Astrocyte (in vitro differentiated cells and primary cell): ENCODE results near the gene ZNF648. TPM values are rescaled to one million over a fixed set of nuclear protein-coding genes. Genes with fewer than 3 reads are reported as not detected.
A peak's percentile ranks its signal among the peaks of the same experiment; 100 is the strongest.

Experiments
- DNase-seq: peaks from one replicate; pipeline ENCODE4 v3.0.0-alpha.2; 2010; ENCODE audit warnings: low read depth
- FAIRE-seq: peaks from 2 replicates; lab custom pipeline; 2011; peaks lifted over from hg19 to GRCh38; lab: Jason Lieb, UNC
- H2AFZ ChIP-seq: 2 replicates; pipeline ENCODE4 v1.6.0; 2012; ENCODE audit warnings: low read depth, low read length, inconsistent platforms
- H3K27ac ChIP-seq: 2 replicates; pipeline ENCODE4 v1.5.1; 2011; ENCODE audit warnings: low read depth, low read length, inconsistent platforms
- H3K27me3 ChIP-seq: 2 replicates; pipeline ENCODE4 v1.6.0; 2011; ENCODE audit warnings: low read length, inconsistent platforms; ENCODE audit not compliant: insufficient read depth
- H3K36me3 ChIP-seq: 2 replicates; pipeline ENCODE4 v1.5.1; 2011; ENCODE audit warnings: low read length, inconsistent platforms; ENCODE audit not compliant: insufficient read depth
- H3K4me1 ChIP-seq: 2 replicates; pipeline ENCODE4 v1.5.1; 2011; ENCODE audit warnings: low read length, inconsistent platforms; ENCODE audit not compliant: insufficient read depth
- H3K4me2 ChIP-seq: 2 replicates; pipeline ENCODE4 v1.6.0; 2012; ENCODE audit warnings: low read length, inconsistent platforms
- H3K4me3 ChIP-seq: 2 replicates; pipeline ENCODE4 v1.5.1; 2011; ENCODE audit warnings: low read depth, mild to moderate bottlenecking, low read length, inconsistent platforms; ENCODE audit not compliant: insufficient read depth
- H3K79me2 ChIP-seq: 2 replicates; pipeline ENCODE4 v1.6.0; 2012; ENCODE audit warnings: mild to moderate bottlenecking, low read length, inconsistent platforms; ENCODE audit not compliant: insufficient read depth
- H3K9ac ChIP-seq: 2 replicates; pipeline ENCODE4 v1.6.0; 2012; ENCODE audit warnings: mild to moderate bottlenecking, low read length, inconsistent platforms
- H3K9me3 ChIP-seq: 2 replicates; pipeline ENCODE4 v1.5.1; 2012; ENCODE audit warnings: low read depth, mild to moderate bottlenecking, low read length, inconsistent platforms; ENCODE audit not compliant: insufficient read depth
- H4K20me1 ChIP-seq: 2 replicates; pipeline ENCODE4 v1.6.0; 2012; ENCODE audit warnings: low read length, inconsistent platforms; ENCODE audit not compliant: insufficient read depth
- H3K27ac Mint-ChIP-seq: one replicate; pipeline ENCODE4 v1.8.0; 2021; ENCODE audit warnings: mild to moderate bottlenecking, mixed read lengths; ENCODE audit not compliant: unreplicated experiment
- H3K27me3 Mint-ChIP-seq: one replicate; pipeline ENCODE4 v1.8.0; 2021; ENCODE audit warnings: low read depth, mixed read lengths; ENCODE audit not compliant: unreplicated experiment
- H3K36me3 Mint-ChIP-seq: one replicate; pipeline ENCODE4 v1.8.0; 2021; ENCODE audit warnings: low read depth, mixed read lengths; ENCODE audit not compliant: unreplicated experiment
- H3K4me1 Mint-ChIP-seq: one replicate; pipeline ENCODE4 v1.8.0; 2021; ENCODE audit warnings: low read depth, mixed read lengths; ENCODE audit not compliant: unreplicated experiment
- H3K4me3 Mint-ChIP-seq: one replicate; pipeline ENCODE4 v1.8.0; 2021; ENCODE audit warnings: mild to moderate bottlenecking, moderate library complexity, mixed read lengths; ENCODE audit not compliant: unreplicated experiment
- H3K9me3 Mint-ChIP-seq: one replicate; pipeline ENCODE4 v1.8.0; 2021; ENCODE audit warnings: mild to moderate bottlenecking, mixed read lengths; ENCODE audit not compliant: unreplicated experiment
- EZH2 ChIP-seq: IDR thresholded peaks from 2 replicates; pipeline ENCODE4 v1.6.1; 2012; ENCODE audit warnings: mild to moderate bottlenecking, low read length, inconsistent platforms; ENCODE audit not compliant: insufficient read depth
- total RNA-seq: library from RNA; stranded (reverse); gene quantifications from 2 replicates; pipeline ENCODE4 v1.2.1, GENCODE V29; 2021
- TF ChIP-seq, protein P1 (sequence below): IDR thresholded peaks from 2 replicates; pipeline ENCODE4 v1.5.1; 2011; ENCODE audit warnings: low read depth, mild to moderate bottlenecking, inconsistent platforms, low read length, moderate library complexity; ENCODE audit not compliant: insufficient read depth

Gene ZNF648
- total RNA-seq, 1 donor from 2014 or later: not detected

DNA sequence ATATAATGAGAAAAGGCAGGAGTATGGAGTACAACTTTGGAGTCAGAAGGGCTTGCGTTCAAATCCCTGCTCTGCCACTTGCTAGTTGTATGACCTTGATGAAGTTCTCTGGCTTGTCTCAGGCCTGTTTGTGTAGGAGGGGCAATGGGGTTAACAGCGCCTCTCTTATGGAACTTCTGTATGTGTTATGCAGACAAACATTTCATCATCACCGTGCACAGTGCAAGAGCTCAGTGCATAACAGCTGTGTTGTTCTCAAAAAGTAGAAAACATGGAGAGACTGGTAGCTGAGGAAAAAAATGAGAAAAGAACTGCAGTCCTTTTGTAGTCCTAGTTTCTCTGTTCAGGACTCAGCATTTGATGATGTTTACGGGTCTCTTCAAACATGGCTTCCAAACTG lies 10.4 kb upstream of the ZNF648 start:
- DNase-seq: no peak
- no peak for FAIRE-seq
- Histone ChIP-seq H2AFZ (no peak overlapping the region), H3K9ac (no peak overlapping the region), H3K27me3 (no peaks in the 10 kb centered on the region), H3K79me2 (no peaks in the 10 kb centered on the region), H3K4me1 (no peaks in the 10 kb centered on the region), H3K4me3 (no peak overlapping the region), H4K20me1 (no peaks in the 10 kb centered on the region), H3K4me2 (no peak overlapping the region), H3K9me3 (no peaks in the 10 kb centered on the region), H3K27ac (no peak overlapping the region), H3K36me3 (no peaks in the 10 kb centered on the region)
- no peak overlapping the region for H3K4me3 Mint-ChIP-seq
- H3K36me3 Mint-ChIP-seq: no peaks in the 10 kb centered on the region
- H3K4me1 Mint-ChIP-seq: no peaks in the 10 kb centered on the region
- no peak overlapping the region for H3K27ac Mint-ChIP-seq
- H3K27me3 Mint-ChIP-seq: peaks cover 6% of the 10 kb centered on the region
- H3K9me3 Mint-ChIP-seq: no peaks in the 10 kb centered on the region
- TF ChIP-seq, protein P1, sequence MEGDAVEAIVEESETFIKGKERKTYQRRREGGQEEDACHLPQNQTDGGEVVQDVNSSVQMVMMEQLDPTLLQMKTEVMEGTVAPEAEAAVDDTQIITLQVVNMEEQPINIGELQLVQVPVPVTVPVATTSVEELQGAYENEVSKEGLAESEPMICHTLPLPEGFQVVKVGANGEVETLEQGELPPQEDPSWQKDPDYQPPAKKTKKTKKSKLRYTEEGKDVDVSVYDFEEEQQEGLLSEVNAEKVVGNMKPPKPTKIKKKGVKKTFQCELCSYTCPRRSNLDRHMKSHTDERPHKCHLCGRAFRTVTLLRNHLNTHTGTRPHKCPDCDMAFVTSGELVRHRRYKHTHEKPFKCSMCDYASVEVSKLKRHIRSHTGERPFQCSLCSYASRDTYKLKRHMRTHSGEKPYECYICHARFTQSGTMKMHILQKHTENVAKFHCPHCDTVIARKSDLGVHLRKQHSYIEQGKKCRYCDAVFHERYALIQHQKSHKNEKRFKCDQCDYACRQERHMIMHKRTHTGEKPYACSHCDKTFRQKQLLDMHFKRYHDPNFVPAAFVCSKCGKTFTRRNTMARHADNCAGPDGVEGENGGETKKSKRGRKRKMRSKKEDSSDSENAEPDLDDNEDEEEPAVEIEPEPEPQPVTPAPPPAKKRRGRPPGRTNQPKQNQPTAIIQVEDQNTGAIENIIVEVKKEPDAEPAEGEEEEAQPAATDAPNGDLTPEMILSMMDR: no peak
- TF ChIP-seq EZH2: no peak

DNA sequence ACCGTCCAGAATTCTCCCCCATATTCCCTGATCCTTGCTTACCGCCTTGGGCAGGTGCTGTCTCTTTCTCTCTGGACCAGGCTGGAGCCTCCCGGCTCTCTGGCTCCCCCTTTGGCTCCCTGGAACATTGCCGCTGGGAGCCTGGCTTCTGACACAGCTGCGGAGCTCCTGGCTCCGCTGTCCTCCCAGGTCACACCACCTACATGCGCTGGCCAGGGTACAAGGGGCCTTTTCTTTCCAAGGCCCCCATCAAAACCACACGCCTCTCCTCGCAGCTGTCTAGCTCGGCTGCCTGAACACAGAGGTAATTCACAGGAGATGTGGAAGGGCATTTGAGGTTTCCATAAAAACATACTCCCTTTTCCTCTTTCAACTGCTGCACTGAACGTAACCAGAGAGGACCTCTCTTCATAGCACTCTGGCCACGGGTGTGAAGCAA lies 7.5 kb upstream of the ZNF648 start:
- no peaks in the 10 kb centered on the region for H3K27me3 ChIP-seq
- H2AFZ ChIP-seq: no peak overlapping the region
- no peaks in the 10 kb centered on the region for H3K79me2 ChIP-seq
- FAIRE-seq (no peak), DNase-seq (no peak)
- H3K27ac Mint-ChIP-seq: peak overlapping the region; percentile 35
- peaks cover 5% of the 10 kb centered on the region for H3K9me3 Mint-ChIP-seq
- H3K4me1 ChIP-seq: no peaks in the 10 kb centered on the region
- H3K4me3 ChIP-seq: no peak overlapping the region
- no peak overlapping the region for H3K27ac ChIP-seq
- no peak overlapping the region for H3K4me2 ChIP-seq
- TF ChIP-seq, protein P1: peak; percentile 46
- TF ChIP-seq EZH2: no peak
- H3K9ac ChIP-seq: no peak overlapping the region
- H3K4me1 Mint-ChIP-seq: no peaks in the 10 kb centered on the region
- no peaks in the 10 kb centered on the region for H4K20me1 ChIP-seq
- H3K27me3 Mint-ChIP-seq: peaks cover 8% of the 10 kb centered on the region
- H3K36me3 ChIP-seq: no peaks in the 10 kb centered on the region
- no peaks in the 10 kb centered on the region for H3K36me3 Mint-ChIP-seq
- no peaks in the 10 kb centered on the region for H3K9me3 ChIP-seq
- no peak overlapping the region for H3K4me3 Mint-ChIP-seq

DNA sequence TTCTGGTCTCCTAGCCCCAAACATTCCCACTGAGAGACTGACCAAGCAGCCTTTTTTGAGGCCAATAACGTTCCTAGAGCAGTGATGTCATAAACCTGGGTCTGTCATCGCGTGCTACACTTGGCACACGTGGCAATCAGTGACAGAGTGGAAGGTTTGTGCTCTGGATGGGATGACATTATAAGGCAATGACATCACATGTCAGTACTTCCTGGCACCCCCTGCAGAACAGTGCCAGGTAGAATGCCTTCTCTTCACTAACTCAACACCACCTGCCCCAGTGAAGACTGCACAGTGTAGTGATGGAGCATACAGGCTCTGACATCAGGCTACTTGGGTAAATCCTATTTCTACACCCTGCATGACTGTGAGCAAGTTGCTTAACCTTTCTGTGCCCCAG lies 5.4 kb upstream of the ZNF648 start:
- no peaks in the 10 kb centered on the region for H3K36me3 ChIP-seq
- TF ChIP-seq EZH2: no peak
- TF ChIP-seq, protein P1: no peak
- no peaks in the 10 kb centered on the region for H3K4me1 Mint-ChIP-seq
- no peaks in the 10 kb centered on the region for H3K9me3 ChIP-seq
- no peak overlapping the region for H3K4me3 ChIP-seq
- H3K9me3 Mint-ChIP-seq: peaks cover 5% of the 10 kb centered on the region
- H3K27ac ChIP-seq: no peak overlapping the region
- no peak overlapping the region for H3K27ac Mint-ChIP-seq
- H3K27me3 Mint-ChIP-seq: peaks cover 8% of the 10 kb centered on the region
- H3K9ac ChIP-seq: no peak overlapping the region
- H3K4me3 Mint-ChIP-seq: no peak overlapping the region
- no peaks in the 10 kb centered on the region for H3K4me1 ChIP-seq
- DNase-seq: no peak
- H2AFZ ChIP-seq: no peak overlapping the region
- H3K79me2 ChIP-seq: no peaks in the 10 kb centered on the region
- H4K20me1 ChIP-seq: no peaks in the 10 kb centered on the region
- H3K4me2 ChIP-seq: no peak overlapping the region
- no peak for FAIRE-seq
- H3K27me3 ChIP-seq: no peaks in the 10 kb centered on the region
- no peaks in the 10 kb centered on the region for H3K36me3 Mint-ChIP-seq
